HG02759 (cell line): ENCODE data around the gene SEC24C.
A peak's percentile ranks its signal among the peaks of the same experiment; 100 is the strongest.

Experiments
- ATAC-seq: cut with Tn5 transposase; IDR thresholded peaks from one replicate; pipeline ENCODE4 v1.9.1; 2021; ENCODE audit warnings: mild to moderate bottlenecking, moderate library complexity; ENCODE audit not compliant: unreplicated experiment

SEC24C gene

GRCh38 chr10:73809061-73809818 lies 65.1 kb downstream of the SEC24C start:
- ATAC-seq: no peak

GRCh38 chr10:73810358-73810734 lies 66.2 kb downstream of the SEC24C start:
- no peak for ATAC-seq

GRCh38 chr10:73810735-73811465 lies 66.7 kb downstream of the SEC24C start:
- peak; percentile 36 for ATAC-seq

- no peak for ATAC-seq
Measured at GRCh38 chr10:73812657-73813056, 68.5 kb downstream of the SEC24C start.

GRCh38 chr10:73813333-73813732 lies 69.2 kb downstream of the SEC24C start:
- no peak for ATAC-seq

- no peak for ATAC-seq
Measured at GRCh38 chr10:73814276-73814895, 70.2 kb downstream of the SEC24C start.

- ATAC-seq: no peak
Measured at GRCh38 chr10:73814896-73815718, 70.9 kb downstream of the SEC24C start.

GRCh38 chr10:73815719-73816030 lies 71.5 kb downstream of the SEC24C start:
- ATAC-seq: no peak

GRCh38 chr10:73816917-73817729 lies 73.0 kb downstream of the SEC24C start:
- no peak for ATAC-seq

GRCh38 chr10:73817826-73818225 lies 73.7 kb downstream of the SEC24C start:
- ATAC-seq: no peak

- ATAC-seq: no peak
Measured at GRCh38 chr10:73818402-73818801, 74.2 kb downstream of the SEC24C start.

GRCh38 chr10:73819081-73819480 lies 74.9 kb downstream of the SEC24C start:
- ATAC-seq: no peak

GRCh38 chr10:73819513-73820093 lies 75.4 kb downstream of the SEC24C start:
- ATAC-seq: no peak
